Panc1 (cell line): ENCODE measurements around the gene KPTN.

ENCODE experiments used
- CTCF ChIP-seq: fragments of 450-650 bp; IDR thresholded peaks from 2 replicates; pipeline ENCODE4 v1.5.1; 2017; ENCODE audit warnings: mild to moderate bottlenecking
- TF ChIP-seq, protein P1 (sequence below), 2 experiments: IDR thresholded peaks; 2 replicates each; pipeline ENCODE4 v1.6.1; 2011 to 2012; ENCODE audit warnings: low read depth in 2 of 2, control low read depth in 1 of 2, low read length in 1 of 2, mild to moderate bottlenecking in 1 of 2, moderate library complexity in 1 of 2; ENCODE audit not compliant: insufficient read depth in 1 of 2

DNA sequence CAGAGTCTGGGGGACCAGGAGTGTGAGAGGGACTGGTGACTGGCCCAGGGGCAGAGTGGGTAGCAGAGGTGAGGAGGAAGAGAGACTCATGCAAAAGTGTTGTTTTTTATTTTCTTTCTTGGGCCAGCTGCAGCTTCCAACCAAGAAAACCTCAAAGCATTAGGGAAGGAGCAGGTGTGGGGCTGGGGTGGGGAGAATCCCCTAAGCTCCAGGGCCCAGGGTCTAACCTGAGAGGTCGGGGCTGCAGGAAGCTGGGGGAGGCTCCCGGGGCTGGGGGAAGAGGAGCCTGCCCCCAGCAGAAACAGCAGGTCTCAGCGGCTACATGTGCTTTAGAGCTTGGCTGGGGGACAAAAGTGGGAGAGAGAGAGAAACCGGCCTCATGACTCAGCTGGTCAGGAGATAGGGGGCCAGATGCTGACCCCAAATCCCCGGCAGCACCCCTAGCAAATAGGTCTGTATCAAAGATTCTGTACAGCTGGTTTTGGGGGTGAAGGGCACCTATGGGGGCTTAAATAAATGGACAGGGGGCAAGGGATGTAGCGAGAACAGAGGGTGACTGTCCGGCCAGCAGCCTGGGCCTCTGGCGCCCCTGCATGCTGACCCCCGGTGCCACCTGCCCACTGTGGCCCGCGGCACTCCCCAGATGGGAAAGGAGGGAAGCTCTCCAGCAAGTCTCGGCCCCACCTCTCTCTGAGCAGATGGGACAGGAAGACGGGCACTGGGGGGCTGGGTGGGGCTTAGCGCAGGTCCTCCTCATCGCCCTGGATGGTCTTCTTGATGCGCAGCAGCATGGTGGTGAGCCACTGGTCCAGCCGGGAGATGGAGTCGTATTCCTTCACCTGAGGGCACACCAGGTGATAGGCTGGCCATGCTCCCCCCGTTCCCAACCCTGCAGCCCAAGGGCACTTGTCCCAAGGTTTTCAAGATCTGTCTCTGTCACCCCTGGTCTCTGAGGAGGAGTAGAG is 3.8 kb upstream of the KPTN start:
- TF ChIP-seq CTCF = no peak
- TF ChIP-seq, protein P1, sequence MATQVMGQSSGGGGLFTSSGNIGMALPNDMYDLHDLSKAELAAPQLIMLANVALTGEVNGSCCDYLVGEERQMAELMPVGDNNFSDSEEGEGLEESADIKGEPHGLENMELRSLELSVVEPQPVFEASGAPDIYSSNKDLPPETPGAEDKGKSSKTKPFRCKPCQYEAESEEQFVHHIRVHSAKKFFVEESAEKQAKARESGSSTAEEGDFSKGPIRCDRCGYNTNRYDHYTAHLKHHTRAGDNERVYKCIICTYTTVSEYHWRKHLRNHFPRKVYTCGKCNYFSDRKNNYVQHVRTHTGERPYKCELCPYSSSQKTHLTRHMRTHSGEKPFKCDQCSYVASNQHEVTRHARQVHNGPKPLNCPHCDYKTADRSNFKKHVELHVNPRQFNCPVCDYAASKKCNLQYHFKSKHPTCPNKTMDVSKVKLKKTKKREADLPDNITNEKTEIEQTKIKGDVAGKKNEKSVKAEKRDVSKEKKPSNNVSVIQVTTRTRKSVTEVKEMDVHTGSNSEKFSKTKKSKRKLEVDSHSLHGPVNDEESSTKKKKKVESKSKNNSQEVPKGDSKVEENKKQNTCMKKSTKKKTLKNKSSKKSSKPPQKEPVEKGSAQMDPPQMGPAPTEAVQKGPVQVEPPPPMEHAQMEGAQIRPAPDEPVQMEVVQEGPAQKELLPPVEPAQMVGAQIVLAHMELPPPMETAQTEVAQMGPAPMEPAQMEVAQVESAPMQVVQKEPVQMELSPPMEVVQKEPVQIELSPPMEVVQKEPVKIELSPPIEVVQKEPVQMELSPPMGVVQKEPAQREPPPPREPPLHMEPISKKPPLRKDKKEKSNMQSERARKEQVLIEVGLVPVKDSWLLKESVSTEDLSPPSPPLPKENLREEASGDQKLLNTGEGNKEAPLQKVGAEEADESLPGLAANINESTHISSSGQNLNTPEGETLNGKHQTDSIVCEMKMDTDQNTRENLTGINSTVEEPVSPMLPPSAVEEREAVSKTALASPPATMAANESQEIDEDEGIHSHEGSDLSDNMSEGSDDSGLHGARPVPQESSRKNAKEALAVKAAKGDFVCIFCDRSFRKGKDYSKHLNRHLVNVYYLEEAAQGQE (IDR thresholded peaks at IDR 0.05; ENCODE audit: insufficient read depth in 1 of 2, low read depth in 2 of 2, low read length in 1 of 2) = no peak
